ENCODE measurements around the gene OR51F1. TPM values are rescaled to one million over a fixed set of nuclear protein-coding genes. Genes with fewer than 3 reads are reported as not detected.

The OR51F1 gene
- total and polyA plus RNA-seq, 2 of the 8 experiments (the other 6 are each of a cell fraction or from before 2014, with no cell fraction given), result not detected

- Histone ChIP-seq H3K9ac (replicated peaks in 1 of 4; ENCODE audit: extremely low read depth in 1 of 4, low read depth in 3 of 4, low read length in 3 of 4) (no peak overlapping the region), H2BK15ac (ENCODE audit: low read length) (no peak overlapping the region), H4K8ac (ENCODE audit: extremely low read depth, insufficient read depth, low read length) (no peak overlapping the region), H2BK12ac (ENCODE audit: low read depth, low read length) (no peak overlapping the region), H3K27me3 (replicated peaks in 1 of 4; ENCODE audit: control insufficient read depth in 3 of 4, extremely low read depth in 1 of 4, insufficient read depth in 3 of 4, low read length in 3 of 4) (peaks cover 0 to 1% (median 0%) of the 10 kb centered on the region in 4 experiments; a peak in 1 of 7 replicates), H2AK5ac (ENCODE audit: low read depth, low read length) (no peak overlapping the region), H3K18ac (ENCODE audit: extremely low read depth, low read length) (no peak overlapping the region), H3K4me3 (ENCODE audit: extremely low read depth in 1 of 4, insufficient read depth in 2 of 4, low read depth in 3 of 4, low read length in 4 of 4) (no peak overlapping the region), H4K20me1 (replicated peaks in 1 of 2; ENCODE audit: control insufficient read depth in 1 of 2, insufficient read depth in 2 of 2, low read length in 2 of 2) (no peaks in the 10 kb centered on the region), H3K79me1 (ENCODE audit: low read depth, low read length) (no peaks in the 10 kb centered on the region), H2BK120ac (replicated peaks; ENCODE audit: low read depth, low read length) (no peak overlapping the region), H2BK20ac (ENCODE audit: low read length) (no peak overlapping the region), H4K5ac (ENCODE audit: insufficient read length, low read depth, low read length) (no peak overlapping the region), H2AFZ (ENCODE audit: low read length) (peak overlapping the region; percentile 39; the same call in 1 of the 2 replicates), H4K91ac (replicated peaks; ENCODE audit: insufficient read length, low read length) (no peak overlapping the region), H3K79me2 (ENCODE audit: control insufficient read depth in 1 of 2, insufficient read depth in 2 of 2, low read length in 2 of 2) (no peaks in the 10 kb centered on the region), H3K23ac (ENCODE audit: insufficient read length) (no peak overlapping the region), H3K56ac (replicated peaks; ENCODE audit: insufficient read length, low read depth, low read length) (no peak overlapping the region), H3K36me3 (ENCODE audit: control insufficient read depth in 2 of 4, insufficient read depth in 4 of 4, low read length in 3 of 4) (no peaks in the 10 kb centered on the region), H3K14ac (ENCODE audit: insufficient read length) (no peak overlapping the region), H3K27ac (ENCODE audit: low read depth, low read length) (no peak overlapping the region), H3K23me2 (ENCODE audit: low read depth, low read length) (no peaks in the 10 kb centered on the region; the same call in 1 of the 2 replicates), H3K4me1 (replicated peaks in 1 of 4; ENCODE audit: control insufficient read depth in 3 of 4, insufficient read depth in 4 of 4, low read length in 3 of 4) (no peaks in the 10 kb centered on the region), H2BK5ac (ENCODE audit: low read depth, low read length) (no peak overlapping the region), H3K4me2 (ENCODE audit: insufficient read depth in 1 of 2, low read depth in 2 of 2, low read length in 2 of 2) (no peak overlapping the region), H3K9me3 (ENCODE audit: insufficient read depth in 2 of 2, low read depth in 1 of 2, low read length in 1 of 2) (no peaks in the 10 kb centered on the region), H3K4ac (replicated peaks; ENCODE audit: insufficient read length, low read depth, low read length) (no peak overlapping the region)
- 48% methylated on average over 2 of the region's 2 CpGs; no CpG with 5 or more reads in 1 of the 2 experiments for WGBS, 2 experiments (ENCODE audit: extremely low coverage in 1 of 2, insufficient coverage in 1 of 2, insufficient read length in 1 of 2, insufficient replicate concordance in 2 of 2, low coverage in 1 of 2, low lambda C conversion rate in 2 of 2, missing lambda C conversion rate in 1 of 2)
- DNase-seq (ENCODE audit: low read depth in 1 of 2, low spot score in 2 of 2) (no peak), FAIRE-seq (no peak)
- TF ChIP-seq SIRT6 (IDR thresholded peaks at IDR 0.05; ENCODE audit: low read length) (no peak), ATF3 (IDR thresholded peaks at IDR 0.05; ENCODE audit: insufficient read depth, low read depth, low read length) (no peak), BRCA1 (IDR thresholded peaks at IDR 0.05; ENCODE audit: low read depth, low read length) (no peak), NRF1 (IDR thresholded peaks at IDR 0.05; ENCODE audit: low read depth, low read length) (no peak), RAD21 (IDR thresholded peaks at IDR 0.05 in 1 of 2, conservative IDR thresholded peaks at IDR 0.05 in 1 of 2; ENCODE audit: low read depth in 2 of 2, low read length in 2 of 2) (no peak), RFX5 (IDR thresholded peaks at IDR 0.05; ENCODE audit: borderline replicate concordance, low read depth, low read length) (no peak), CBX5 (IDR thresholded peaks at IDR 0.05; ENCODE audit: low read depth, low read length) (no peak), PHF8 (conservative IDR thresholded peaks at IDR 0.05; ENCODE audit: low read depth, low read length) (no peak)
- TF ChIP-seq, protein P1, sequence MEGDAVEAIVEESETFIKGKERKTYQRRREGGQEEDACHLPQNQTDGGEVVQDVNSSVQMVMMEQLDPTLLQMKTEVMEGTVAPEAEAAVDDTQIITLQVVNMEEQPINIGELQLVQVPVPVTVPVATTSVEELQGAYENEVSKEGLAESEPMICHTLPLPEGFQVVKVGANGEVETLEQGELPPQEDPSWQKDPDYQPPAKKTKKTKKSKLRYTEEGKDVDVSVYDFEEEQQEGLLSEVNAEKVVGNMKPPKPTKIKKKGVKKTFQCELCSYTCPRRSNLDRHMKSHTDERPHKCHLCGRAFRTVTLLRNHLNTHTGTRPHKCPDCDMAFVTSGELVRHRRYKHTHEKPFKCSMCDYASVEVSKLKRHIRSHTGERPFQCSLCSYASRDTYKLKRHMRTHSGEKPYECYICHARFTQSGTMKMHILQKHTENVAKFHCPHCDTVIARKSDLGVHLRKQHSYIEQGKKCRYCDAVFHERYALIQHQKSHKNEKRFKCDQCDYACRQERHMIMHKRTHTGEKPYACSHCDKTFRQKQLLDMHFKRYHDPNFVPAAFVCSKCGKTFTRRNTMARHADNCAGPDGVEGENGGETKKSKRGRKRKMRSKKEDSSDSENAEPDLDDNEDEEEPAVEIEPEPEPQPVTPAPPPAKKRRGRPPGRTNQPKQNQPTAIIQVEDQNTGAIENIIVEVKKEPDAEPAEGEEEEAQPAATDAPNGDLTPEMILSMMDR (IDR thresholded peaks at IDR 0.05; ENCODE audit: control extremely low read depth in 1 of 3, insufficient read depth in 1 of 3, low read depth in 1 of 3, low read length in 3 of 3), result no peak
- CTCF ChIA-PET (ENCODE audit: partially characterized antibody), result interaction anchor here (1.2 to 1.4 kb wide), 2 partner anchors 58 to 160 kb away, joined by 4 to 6 read pairs; partner anchors contain the start of gene OR51D1
- POLR2A ChIA-PET (ENCODE audit: partially characterized antibody), result interaction anchor here (0.7 kb wide), 1 partner anchor 123 kb away, joined by 3 read pairs; no protein-coding TSS in a partner anchor
Observed at GRCh38 chr11:4797206-4797605, 27.5 kb upstream of the OR51F1 start.

All from H1 (cell line).